GM23338 (cell line): ENCODE results near the gene ZDHHC1. TPM values are rescaled to one million over a fixed set of nuclear protein-coding genes. Genes with fewer than 3 reads are reported as not detected.

Experiments used
- CREB1 ChIP-seq: fragments of 250-450 bp; sonication (Bioruptor Pico); IDR thresholded peaks from 2 replicates; pipeline ENCODE4 v1.5.0; 2020; ENCODE audit warnings: low read depth, mild to moderate bottlenecking, moderate library complexity
- ETS1 ChIP-seq: IDR thresholded peaks from 2 replicates; pipeline ENCODE4 v1.6.1; 2016; ENCODE audit warnings: antibody characterized with exemption
- EZH2phosphoT487 ChIP-seq: fragments of 200-600 bp; sonication (generic); IDR thresholded peaks from one replicate; pipeline ENCODE4 v1.8.1; 2018; ENCODE audit warnings: antibody characterized with exemption; ENCODE audit not compliant: unreplicated experiment
- JUNB ChIP-seq: IDR thresholded peaks from one replicate; pipeline ENCODE4 v1.6.1; 2016; ENCODE audit warnings: antibody characterized with exemption; ENCODE audit not compliant: unreplicated experiment
- POLR2AphosphoS5 ChIP-seq: IDR thresholded peaks from 2 replicates; pipeline ENCODE4 v1.6.1; 2016; ENCODE audit warnings: antibody characterized with exemption, low read depth
- REST ChIP-seq: IDR thresholded peaks from one replicate; pipeline ENCODE4 v1.6.1; 2018; ENCODE audit warnings: antibody characterized with exemption; ENCODE audit not compliant: unreplicated experiment
- ZNF331 ChIP-seq: fragments of 250-450 bp; sonication (Bioruptor Pico); IDR thresholded peaks from 2 replicates; pipeline ENCODE4 v1.5.0; 2020; ENCODE audit warnings: low read depth, mild to moderate bottlenecking, moderate library complexity
- ZNF462 ChIP-seq: fragments of 250-450 bp; sonication (Bioruptor Pico); IDR thresholded peaks from 2 replicates; pipeline ENCODE4 v1.5.0; 2020; ENCODE audit warnings: mild to moderate bottlenecking, moderate library complexity
- polyA plus RNA-seq: library from polyadenylated mRNA; unstranded; fragments of >200 nt; fragmentation: Nextera tagmentation; extraction: Ambion mirVana; gene quantifications from 2 replicates; pipeline ENCODE4 v1.2.1, GENCODE V29; 2016
- total RNA-seq: library from RNA; depleted of rRNA; stranded (reverse); fragments of >200 nt; shearing (Covaris generic); gene quantifications from 2 replicates; pipeline ENCODE4 v1.2.3, GENCODE V29; 2014

Gene ZDHHC1
- total and polyA plus RNA-seq, 2 experiments from 2014 or later: 1.4 to 2.7 TPM

- TF ChIP-seq ZNF462 (CRISPR knock-in tag) (no peak), CREB1 (CRISPR knock-in tag) (no peak), REST (no peak), EZH2phosphoT487 (no peak), ETS1 (no peak), POLR2AphosphoS5 (no peak), JUNB (no peak), ZNF331 (CRISPR knock-in tag) (no peak)
Measured at GRCh38 chr16:67398546-67399217, 17.6 kb downstream of the ZDHHC1 start (continued).
